ENCODE measurements around the gene MGLL.
"Not testable (repeated sequence)": the region's sequence is repeated elsewhere in the genome, so short reads cannot be mapped to it uniquely, and the experiment has no call there.

Gene MGLL

GRCh38 chr3:127684871-127685707, 137.2 kb downstream of the MGLL start:
- no peak for TF ChIP-seq CTCF (IDR thresholded peaks at IDR 0.05; ENCODE audit: low read depth, low read length)
- no peak for TF ChIP-seq EZH2phosphoT487 (IDR thresholded peaks at IDR 0.05; ENCODE audit: low read depth)
- no peak overlapping the region for H3K9ac ChIP-seq (ENCODE audit: low read length)
- no peaks in the 10 kb centered on the region for H3K9me3 ChIP-seq (ENCODE audit: insufficient read depth, low read length)
- no peak overlapping the region for H2AFZ ChIP-seq (ENCODE audit: low read depth, low read length)
- no peaks in the 10 kb centered on the region for H4K20me1 ChIP-seq (ENCODE audit: insufficient read depth, low read length)
- H3K4me2 ChIP-seq (ENCODE audit: low read length): no peak overlapping the region
- no peak overlapping the region for H3K27ac ChIP-seq (ENCODE audit: low read length)
- H3K79me2 ChIP-seq (ENCODE audit: low read length): no peaks in the 10 kb centered on the region
- no peaks in the 10 kb centered on the region for H3K4me1 ChIP-seq (ENCODE audit: low read length)
- H3K4me3 ChIP-seq (ENCODE audit: low read length): no peak overlapping the region
- H3K27me3 ChIP-seq (ENCODE audit: low read depth, low read length): no peaks in the 10 kb centered on the region
- peaks cover 12% of the 10 kb centered on the region for H3K36me3 ChIP-seq (replicated peaks; ENCODE audit: low read depth, low read length)

- H2AFZ ChIP-seq (ENCODE audit: low read depth, low read length): no peak overlapping the region
- H3K4me3 ChIP-seq (ENCODE audit: low read length): no peak overlapping the region
- TF ChIP-seq EZH2phosphoT487 (IDR thresholded peaks at IDR 0.05; ENCODE audit: low read depth) (no peak), CTCF (IDR thresholded peaks at IDR 0.05; ENCODE audit: low read depth, low read length) (no peak)
- no peak overlapping the region for H3K27ac ChIP-seq (ENCODE audit: low read length)
- H3K79me2 ChIP-seq (ENCODE audit: low read length): no peaks in the 10 kb centered on the region
- H3K4me2 ChIP-seq (ENCODE audit: low read length): no peak overlapping the region
- H3K27me3 ChIP-seq (ENCODE audit: low read depth, low read length): no peaks in the 10 kb centered on the region
- H3K9ac ChIP-seq (ENCODE audit: low read length): no peak overlapping the region
- H3K9me3 ChIP-seq (ENCODE audit: insufficient read depth, low read length): no peaks in the 10 kb centered on the region
- no peaks in the 10 kb centered on the region for H3K4me1 ChIP-seq (ENCODE audit: low read length)
- H4K20me1 ChIP-seq (ENCODE audit: insufficient read depth, low read length): no peaks in the 10 kb centered on the region
- no peaks in the 10 kb centered on the region for H3K36me3 ChIP-seq (replicated peaks; ENCODE audit: low read depth, low read length)
Measured at GRCh38 chr3:127682561-127682960, 139.8 kb downstream of the MGLL start.

DNA sequence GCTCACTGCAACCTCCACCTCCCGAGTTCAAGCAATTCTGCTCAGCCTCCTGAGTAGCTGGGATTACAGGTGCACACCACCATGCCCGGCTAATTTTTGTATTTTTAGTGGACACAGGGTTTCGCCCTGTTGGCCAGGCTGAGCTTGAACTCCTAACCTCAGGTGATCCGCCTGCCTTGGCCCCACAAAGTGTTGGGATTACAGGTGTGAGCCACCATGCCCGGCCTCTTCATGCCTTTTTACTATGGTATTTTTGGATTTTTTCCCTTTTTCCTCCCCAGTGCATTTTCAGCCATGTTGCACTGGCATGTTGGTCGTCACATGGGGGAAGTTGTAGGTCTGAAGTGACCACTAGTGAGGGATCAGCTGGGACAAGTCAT, 140.2 kb downstream of the MGLL start:
- not testable (repeated sequence) for H3K36me3 ChIP-seq (replicated peaks; ENCODE audit: low read depth, low read length); H3K9me3 ChIP-seq (ENCODE audit: insufficient read depth, low read length); H3K79me2 ChIP-seq (ENCODE audit: low read length); H3K27ac ChIP-seq (ENCODE audit: low read length); H3K4me1 ChIP-seq (ENCODE audit: low read length); H3K27me3 ChIP-seq (ENCODE audit: low read depth, low read length); H3K4me2 ChIP-seq (ENCODE audit: low read length); H3K9ac ChIP-seq (ENCODE audit: low read length); H2AFZ ChIP-seq (ENCODE audit: low read depth, low read length); H4K20me1 ChIP-seq (ENCODE audit: insufficient read depth, low read length); H3K4me3 ChIP-seq (ENCODE audit: low read length)

- Histone ChIP-seq H3K4me1 (ENCODE audit: low read length) (no peaks in the 10 kb centered on the region), H4K20me1 (ENCODE audit: insufficient read depth, low read length) (no peaks in the 10 kb centered on the region), H3K79me2 (ENCODE audit: low read length) (no peaks in the 10 kb centered on the region), H3K27me3 (ENCODE audit: low read depth, low read length) (no peaks in the 10 kb centered on the region), H3K4me3 (ENCODE audit: low read length) (no peak overlapping the region), H3K36me3 (replicated peaks; ENCODE audit: low read depth, low read length) (no peaks in the 10 kb centered on the region), H3K27ac (ENCODE audit: low read length) (no peak overlapping the region), H3K9ac (ENCODE audit: low read length) (no peak overlapping the region), H2AFZ (ENCODE audit: low read depth, low read length) (no peak overlapping the region), H3K4me2 (ENCODE audit: low read length) (no peak overlapping the region), H3K9me3 (ENCODE audit: insufficient read depth, low read length) (no peaks in the 10 kb centered on the region)
- TF ChIP-seq EZH2phosphoT487 (IDR thresholded peaks at IDR 0.05; ENCODE audit: low read depth): no peak
- TF ChIP-seq CTCF (IDR thresholded peaks at IDR 0.05; ENCODE audit: low read depth, low read length): no peak
Measured at GRCh38 chr3:127680798-127681221, 141.5 kb downstream of the MGLL start.

Data from OCI-LY3 (cell line).